ENCODE measurements around the gene SCN10A.

The SCN10A gene

GRCh38 chr3:38800511-38800910, 15.5 kb downstream of the SCN10A start:
- no peak for ATAC-seq (ENCODE audit: low read depth)
- no peak for DNase-seq (ENCODE audit: low spot score)
- no peak overlapping the region for H3K27ac ChIP-seq (ENCODE audit: poor library complexity, severe bottlenecking)
- TF ChIP-seq CTCF (IDR thresholded peaks at IDR 0.05; ENCODE audit: poor library complexity, severe bottlenecking): no peak
- H3K4me1 ChIP-seq (ENCODE audit: insufficient read depth, poor library complexity, severe bottlenecking): no peaks in the 10 kb centered on the region
- H3K4me3 ChIP-seq (ENCODE audit: severe bottlenecking): no peak overlapping the region
- H3K27me3 ChIP-seq (ENCODE audit: insufficient read depth, poor library complexity, severe bottlenecking): no peaks in the 10 kb centered on the region
- no peaks in the 10 kb centered on the region for H3K9me3 ChIP-seq (ENCODE audit: severe bottlenecking)
- no peaks in the 10 kb centered on the region for H3K36me3 ChIP-seq (ENCODE audit: low read depth)

- no peaks in the 10 kb centered on the region for H3K9me3 ChIP-seq (ENCODE audit: severe bottlenecking)
- no peak overlapping the region for H3K4me3 ChIP-seq (ENCODE audit: severe bottlenecking)
- H3K27ac ChIP-seq (ENCODE audit: poor library complexity, severe bottlenecking): no peak overlapping the region
- ATAC-seq (ENCODE audit: low read depth): no peak
- H3K27me3 ChIP-seq (ENCODE audit: insufficient read depth, poor library complexity, severe bottlenecking): no peaks in the 10 kb centered on the region
- no peaks in the 10 kb centered on the region for H3K36me3 ChIP-seq (ENCODE audit: low read depth)
- no peaks in the 10 kb centered on the region for H3K4me1 ChIP-seq (ENCODE audit: insufficient read depth, poor library complexity, severe bottlenecking)
- no peak for DNase-seq (ENCODE audit: low spot score)
- no peak for TF ChIP-seq CTCF (IDR thresholded peaks at IDR 0.05; ENCODE audit: poor library complexity, severe bottlenecking)
Observed at GRCh38 chr3:38793721-38794120, 22.3 kb downstream of the SCN10A start.

- H3K4me1 ChIP-seq (ENCODE audit: insufficient read depth, poor library complexity, severe bottlenecking): no peaks in the 10 kb centered on the region
- ATAC-seq (ENCODE audit: low read depth) (no peak), DNase-seq (ENCODE audit: low spot score) (no peak)
- H3K4me3 ChIP-seq (ENCODE audit: severe bottlenecking): no peak overlapping the region
- no peaks in the 10 kb centered on the region for H3K36me3 ChIP-seq (ENCODE audit: low read depth)
- no peak overlapping the region for H3K27ac ChIP-seq (ENCODE audit: poor library complexity, severe bottlenecking)
- no peak for TF ChIP-seq CTCF (IDR thresholded peaks at IDR 0.05; ENCODE audit: poor library complexity, severe bottlenecking)
- H3K27me3 ChIP-seq (ENCODE audit: insufficient read depth, poor library complexity, severe bottlenecking): no peaks in the 10 kb centered on the region
- no peaks in the 10 kb centered on the region for H3K9me3 ChIP-seq (ENCODE audit: severe bottlenecking)
Observed at GRCh38 chr3:38792983-38793382, 23.0 kb downstream of the SCN10A start.

DNA sequence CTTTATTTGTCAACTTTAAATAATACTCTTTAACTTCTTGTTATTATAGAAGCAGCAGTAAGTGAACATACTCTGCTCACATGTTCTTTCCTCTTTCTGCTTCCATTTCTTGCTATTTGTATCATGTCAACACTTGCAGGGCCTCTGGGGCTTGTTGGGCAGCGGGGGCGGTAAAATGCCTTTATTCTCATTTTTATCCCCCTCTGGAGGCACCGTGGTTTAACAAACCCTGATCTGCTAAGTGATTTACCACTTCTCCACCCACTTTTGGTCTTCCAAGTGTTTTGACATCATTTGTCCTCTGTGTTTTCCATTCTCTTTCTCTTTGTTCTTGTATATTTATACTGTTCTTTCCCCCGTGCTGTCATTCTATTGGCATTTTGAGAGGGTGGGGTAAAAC, 33.9 kb downstream of the SCN10A start:
- H3K4me3 ChIP-seq (ENCODE audit: severe bottlenecking): no peak overlapping the region
- peak; percentile 19 for TF ChIP-seq CTCF (IDR thresholded peaks at IDR 0.05; ENCODE audit: poor library complexity, severe bottlenecking)
- no peak for ATAC-seq (ENCODE audit: low read depth)

DNA sequence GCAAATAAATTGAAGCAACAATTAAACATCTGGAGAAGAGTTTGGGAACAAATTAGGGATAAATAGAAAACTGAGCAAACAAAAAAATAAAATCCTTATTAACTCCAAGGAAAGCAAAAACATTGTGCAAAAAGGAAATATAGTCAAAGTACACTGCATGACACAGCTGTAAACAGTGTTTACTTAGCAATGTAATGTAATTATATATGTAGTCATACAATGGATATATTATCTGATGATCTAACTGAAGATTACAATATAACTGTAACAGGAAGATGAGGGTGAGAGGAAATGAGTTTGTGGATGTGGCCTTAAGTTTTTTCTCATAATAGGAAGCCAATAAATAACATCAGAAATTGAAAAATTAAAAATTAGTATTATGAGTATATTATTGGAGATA, 42.5 kb downstream of the SCN10A start:
- no peak for DNase-seq (ENCODE audit: low spot score)
- Histone ChIP-seq H3K4me3 (ENCODE audit: severe bottlenecking) (no peak overlapping the region), H3K27ac (ENCODE audit: poor library complexity, severe bottlenecking) (no peak overlapping the region), H3K27me3 (ENCODE audit: insufficient read depth, poor library complexity, severe bottlenecking) (peaks cover 17% of the 10 kb centered on the region), H3K9me3 (ENCODE audit: severe bottlenecking) (no peaks in the 10 kb centered on the region), H3K4me1 (ENCODE audit: insufficient read depth, poor library complexity, severe bottlenecking) (no peaks in the 10 kb centered on the region), H3K36me3 (ENCODE audit: low read depth) (no peaks in the 10 kb centered on the region)
- ATAC-seq (ENCODE audit: low read depth): no peak
- no peak for TF ChIP-seq CTCF (IDR thresholded peaks at IDR 0.05; ENCODE audit: poor library complexity, severe bottlenecking)

More for the DNA sequence above, 33.9 kb downstream of the SCN10A start:
- peaks cover 7% of the 10 kb centered on the region for H3K27me3 ChIP-seq (ENCODE audit: insufficient read depth, poor library complexity, severe bottlenecking)
- no peaks in the 10 kb centered on the region for H3K9me3 ChIP-seq (ENCODE audit: severe bottlenecking)
- no peak overlapping the region for H3K27ac ChIP-seq (ENCODE audit: poor library complexity, severe bottlenecking)
- H3K36me3 ChIP-seq (ENCODE audit: low read depth): no peaks in the 10 kb centered on the region
- H3K4me1 ChIP-seq (ENCODE audit: insufficient read depth, poor library complexity, severe bottlenecking): no peaks in the 10 kb centered on the region
- DNase-seq (ENCODE audit: low spot score): no peak
